KMS-11 (cell line): Measurements from ENCODE around the gene INTS7.
"Not testable (repeated sequence)": the region's sequence is repeated elsewhere in the genome, so short reads cannot be mapped to it uniquely, and the experiment has no call there.

Experiments
- H2AFZ ChIP-seq: fragments of 200-600 bp; sonication (generic); 2 replicates; pipeline ENCODE4 v1.6.1; 2016; ENCODE audit warnings: antibody characterized with exemption, mixed run types, low read depth
- H3K27ac ChIP-seq: fragments of 200-600 bp; sonication (generic); 2 replicates; pipeline ENCODE4 v1.6.1; 2016; ENCODE audit warnings: mild to moderate bottlenecking, mixed run types
- H3K27me3 ChIP-seq: fragments of 200-600 bp; sonication (generic); 2 replicates; pipeline ENCODE4 v1.6.1; 2017; ENCODE audit warnings: mild to moderate bottlenecking, low read depth, mixed run types, moderate library complexity; ENCODE audit not compliant: insufficient read depth
- H3K36me3 ChIP-seq: fragments of 200-600 bp; sonication (generic); 2 replicates; pipeline ENCODE4 v1.6.1; 2017; ENCODE audit warnings: mild to moderate bottlenecking, mixed run types; ENCODE audit not compliant: insufficient read depth
- H3K4me1 ChIP-seq: fragments of 200-600 bp; sonication (generic); 2 replicates; pipeline ENCODE4 v1.6.1; 2016; ENCODE audit warnings: mild to moderate bottlenecking, low read depth, mixed run types; ENCODE audit not compliant: poor library complexity, severe bottlenecking
- H3K4me2 ChIP-seq: fragments of 200-600 bp; sonication (generic); 2 replicates; pipeline ENCODE4 v1.7.0; 2016; ENCODE audit warnings: mild to moderate bottlenecking, mixed run types
- H3K4me3 ChIP-seq: fragments of 200-600 bp; sonication (generic); IDR thresholded peaks from 2 replicates; pipeline ENCODE4 v1.6.1; 2017; ENCODE audit warnings: low read depth, low read length, mixed read lengths; ENCODE audit not compliant: insufficient read depth
- H3K79me2 ChIP-seq: fragments of 200-600 bp; sonication (generic); 2 replicates; pipeline ENCODE4 v1.6.1; 2016; ENCODE audit warnings: low read depth, mixed run types; ENCODE audit not compliant: insufficient read depth
- H3K9ac ChIP-seq: fragments of 200-600 bp; sonication (generic); 2 replicates; pipeline ENCODE4 v1.6.1; 2016; ENCODE audit warnings: mild to moderate bottlenecking, mixed run types
- H4K20me1 ChIP-seq: fragments of 200-600 bp; sonication (generic); 2 replicates; pipeline ENCODE4 v1.6.1; 2016; ENCODE audit warnings: mild to moderate bottlenecking, mixed run types; ENCODE audit not compliant: insufficient read depth
- CTCF ChIP-seq: fragments of 200-600 bp; sonication (generic); conservative IDR thresholded peaks from 2 replicates; pipeline ENCODE4 v1.6.1; 2017; ENCODE audit warnings: low read depth, mild to moderate bottlenecking, antibody characterized with exemption, low read length, moderate library complexity, mixed read lengths

The INTS7 gene

GRCh38 chr1:211959680-211960079 is 75.7 kb downstream of the INTS7 start:
- no peak overlapping the region for H3K4me3 ChIP-seq
- no peaks in the 10 kb centered on the region for H3K79me2 ChIP-seq
- H3K9ac ChIP-seq, result no peak overlapping the region
- no peak overlapping the region for H2AFZ ChIP-seq
- no peak overlapping the region for H3K4me2 ChIP-seq
- H4K20me1 ChIP-seq, result no peaks in the 10 kb centered on the region
- H3K27ac ChIP-seq, result no peak overlapping the region
- TF ChIP-seq CTCF, result no peak
- peaks cover 6% of the 10 kb centered on the region; the same call in 1 of the 2 replicates for H3K36me3 ChIP-seq
- H3K27me3 ChIP-seq, result no peaks in the 10 kb centered on the region
- no peaks in the 10 kb centered on the region for H3K4me1 ChIP-seq

GRCh38 chr1:211959221-211959620 is 76.1 kb downstream of the INTS7 start:
- Histone ChIP-seq H3K9ac (no peak overlapping the region), H2AFZ (no peak overlapping the region), H3K4me2 (no peak overlapping the region), H3K79me2 (no peaks in the 10 kb centered on the region), H3K4me1 (no peaks in the 10 kb centered on the region), H3K27ac (no peak overlapping the region), H4K20me1 (no peaks in the 10 kb centered on the region), H3K4me3 (no peak overlapping the region), H3K27me3 (no peaks in the 10 kb centered on the region), H3K36me3 (peaks cover 6% of the 10 kb centered on the region; the same call in 1 of the 2 replicates)
- no peak for TF ChIP-seq CTCF

GRCh38 chr1:211954028-211954427 is 81.3 kb downstream of the INTS7 start:
- H4K20me1 ChIP-seq, H3K27ac ChIP-seq, H3K27me3 ChIP-seq, H3K36me3 ChIP-seq, H3K4me3 ChIP-seq, H3K4me2 ChIP-seq, H2AFZ ChIP-seq, H3K79me2 ChIP-seq, H3K9ac ChIP-seq: not testable (repeated sequence)
- H3K4me1 ChIP-seq, result peaks cover 14% of the 10 kb centered on the region

GRCh38 chr1:211953543-211953942 is 81.8 kb downstream of the INTS7 start:
- H3K4me2 ChIP-seq, H3K79me2 ChIP-seq, H2AFZ ChIP-seq, H3K36me3 ChIP-seq, H4K20me1 ChIP-seq, H3K4me3 ChIP-seq, H3K27me3 ChIP-seq, H3K27ac ChIP-seq, H3K9ac ChIP-seq: not testable (repeated sequence)
- H3K4me1 ChIP-seq, result peaks cover 14% of the 10 kb centered on the region

- no peak overlapping the region for H3K9ac ChIP-seq
- no peak for TF ChIP-seq CTCF
- H3K27ac ChIP-seq, result no peak overlapping the region
- H3K36me3 ChIP-seq, result no peaks in the 10 kb centered on the region
- no peaks in the 10 kb centered on the region for H3K79me2 ChIP-seq
- peaks cover 14% of the 10 kb centered on the region for H3K4me1 ChIP-seq
- peak overlapping the region; percentile 7; the same call in 1 of the 2 replicates for H3K4me2 ChIP-seq
- no peaks in the 10 kb centered on the region for H3K27me3 ChIP-seq
- H3K4me3 ChIP-seq, result no peak overlapping the region
- H2AFZ ChIP-seq, result no peak overlapping the region
- H4K20me1 ChIP-seq, result no peaks in the 10 kb centered on the region
Measured at GRCh38 chr1:211952299-211952698, 83.1 kb downstream of the INTS7 start.
